CD14-positive monocyte (primary cell): ENCODE measurements around the gene OIT3. TPM values are rescaled to one million over a fixed set of nuclear protein-coding genes. Genes with fewer than 3 reads are reported as not detected.

Experiments used
- DNase-seq, 3 donors: peaks; one replicate each; pipeline ENCODE4 v3.0.0-alpha.2; 2011 to 2022
- H2AFZ ChIP-seq: 2 replicates; pipeline ENCODE4 v1.6.0; 2012; ENCODE audit warnings: mild to moderate bottlenecking, low read depth, low read length, inconsistent platforms; ENCODE audit not compliant: insufficient read depth, poor library complexity, severe bottlenecking
- H3K27ac ChIP-seq, 2 donors: 1 replicate in 1 of 2; 2 replicates in 1 of 2; pipeline ENCODE4 v1.5.1; 2012 to 2013; ENCODE audit warnings: low read length in 2 of 2, control low read depth in 1 of 2, inconsistent platforms in 1 of 2, low read depth in 1 of 2, mild to moderate bottlenecking in 1 of 2
- H3K27me3 ChIP-seq, 2 donors: one replicate each; pipeline versions ENCODE4 v1.6.0 to v1.6.1; 2011 to 2013; ENCODE audit warnings: low read length in 2 of 2; ENCODE audit not compliant: control insufficient read depth in 2 of 2, insufficient read depth in 2 of 2
- H3K36me3 ChIP-seq, 2 donors: replicated peaks in 1 of 2; 1 replicate in 1 of 2; 2 replicates in 1 of 2; pipeline versions ENCODE4 v1.5.1 to v1.6.1; 2012 to 2013; ENCODE audit warnings: low read length in 2 of 2, control low read depth in 1 of 2, inconsistent platforms in 1 of 2, mild to moderate bottlenecking in 1 of 2; ENCODE audit not compliant: insufficient read depth in 2 of 2, control insufficient read depth in 1 of 2
- H3K4me1 ChIP-seq, 2 donors: 1 replicate in 1 of 2; 2 replicates in 1 of 2; pipeline versions ENCODE4 v1.5.1 to v1.6.1; 2012 to 2013; ENCODE audit warnings: low read length in 2 of 2, control low read depth in 1 of 2, inconsistent platforms in 1 of 2, mild to moderate bottlenecking in 1 of 2, moderate library complexity in 1 of 2; ENCODE audit not compliant: insufficient read depth in 2 of 2, control insufficient read depth in 1 of 2
- H3K4me2 ChIP-seq: replicated peaks from 2 replicates; pipeline ENCODE3; 2012; ENCODE audit warnings: low read length, moderate library complexity, mild to moderate bottlenecking; ENCODE audit not compliant: poor library complexity, severe bottlenecking; ENCODE audit errors: extremely low read depth
- H3K4me3 ChIP-seq, 3 experiments: fragments of 200-600 bp in 1 of 3; sonication (generic) in 1 of 3; replicated peaks in 1 of 3; 1 replicate in 2 of 3; 2 replicates in 1 of 3; pipeline ENCODE4 v1.5.1; 2011 to 2013; ENCODE audit warnings: low read length in 3 of 3, mild to moderate bottlenecking in 3 of 3, control low read depth in 2 of 3, low read depth in 2 of 3, inconsistent platforms in 1 of 3, moderate library complexity in 1 of 3
- H3K79me2 ChIP-seq: 2 replicates; pipeline ENCODE4 v1.6.0; 2012; ENCODE audit warnings: mild to moderate bottlenecking, control low read depth, inconsistent platforms, low read length, moderate library complexity; ENCODE audit not compliant: insufficient read depth
- H3K9ac ChIP-seq: 2 replicates; pipeline ENCODE4 v1.6.0; 2017; ENCODE audit warnings: low read length, mild to moderate bottlenecking; ENCODE audit not compliant: insufficient read depth, poor library complexity, severe bottlenecking
- H3K9me3 ChIP-seq, 2 donors: replicated peaks in 1 of 2; 1 replicate in 1 of 2; 2 replicates in 1 of 2; pipeline versions ENCODE4 v1.5.1 to v1.6.1; 2012 to 2013; ENCODE audit warnings: low read length in 2 of 2, control low read depth in 1 of 2; ENCODE audit not compliant: control insufficient read depth in 1 of 2, insufficient read depth in 1 of 2
- H4K20me1 ChIP-seq: 2 replicates; pipeline ENCODE4 v1.6.0; 2012; ENCODE audit warnings: mild to moderate bottlenecking, low read length, control low read depth, moderate library complexity; ENCODE audit not compliant: insufficient read depth
- H3K27ac Mint-ChIP-seq, 7 donors: one replicate each; pipeline ENCODE4 v1.8.0; 2020; ENCODE audit warnings: mild to moderate bottlenecking in 7 of 7, mixed read lengths in 7 of 7, moderate library complexity in 6 of 7, inconsistent platforms in 2 of 7
- H3K27me3 Mint-ChIP-seq, 3 donors: one replicate each; pipeline ENCODE4 v1.8.0; 2021 to 2022; ENCODE audit warnings: low read depth in 3 of 3, mild to moderate bottlenecking in 3 of 3, mixed read lengths in 3 of 3, moderate library complexity in 3 of 3, inconsistent platforms in 1 of 3
- H3K36me3 Mint-ChIP-seq, 2 donors: one replicate each; pipeline ENCODE4 v1.8.0; 2020; ENCODE audit warnings: mixed read lengths in 2 of 2, inconsistent platforms in 1 of 2, mild to moderate bottlenecking in 1 of 2
- H3K4me1 Mint-ChIP-seq: one replicate; pipeline ENCODE4 v1.8.0; 2020; ENCODE audit warnings: mild to moderate bottlenecking, mixed read lengths
- H3K4me3 Mint-ChIP-seq, 2 donors: one replicate each; pipeline ENCODE4 v1.8.0; 2020; ENCODE audit warnings: mild to moderate bottlenecking in 2 of 2, mixed read lengths in 2 of 2, moderate library complexity in 1 of 2
- H3K9me3 Mint-ChIP-seq, 7 donors: one replicate each; pipeline ENCODE4 v1.8.0; 2020 to 2022; ENCODE audit warnings: mixed read lengths in 7 of 7, mild to moderate bottlenecking in 6 of 7, moderate library complexity in 6 of 7, inconsistent platforms in 2 of 7
- CTCF ChIP-seq: fragments of 200-600 bp; IDR thresholded peaks from one replicate; pipeline ENCODE4 v1.8.0; 2022; ENCODE audit warnings: antibody characterized with exemption, mild to moderate bottlenecking
- WGBS: methylation state at CpG from one replicate; pipeline ENCODE4 v1.1.5; 2013; ENCODE audit warnings: missing lambda C conversion rate; ENCODE audit not compliant: insufficient coverage; 5-methylcytosine and 5-hydroxymethylcytosine counted together
- intact Hi-C, 2 donors: fragments of 100-400 bp; cut with micrococcal nuclease; formaldehyde crosslinking; loops; one replicate each; pipeline versions ENCODE4 v1.15.0 to v1.15.1; 2023
- polyA plus RNA-seq, 3 donors: library from polyadenylated mRNA; depleted of rRNA in 1 of 3; unstranded in 2 of 3; stranded (reverse) in 1 of 3; fragments of 300-500 nt in 2 of 3; fragments of >200 nt in 1 of 3; fragmentation: Illumina TruSeq in 2 of 3; gene quantifications; 1 replicate in 2 of 3; 2 replicates in 1 of 3; pipeline ENCODE4 v1.2.3, GENCODE V29; 2012 to 2021

OIT3 gene
- polyA plus RNA-seq, 3 donors = 0.08 TPM; not detected in 2

DNA sequence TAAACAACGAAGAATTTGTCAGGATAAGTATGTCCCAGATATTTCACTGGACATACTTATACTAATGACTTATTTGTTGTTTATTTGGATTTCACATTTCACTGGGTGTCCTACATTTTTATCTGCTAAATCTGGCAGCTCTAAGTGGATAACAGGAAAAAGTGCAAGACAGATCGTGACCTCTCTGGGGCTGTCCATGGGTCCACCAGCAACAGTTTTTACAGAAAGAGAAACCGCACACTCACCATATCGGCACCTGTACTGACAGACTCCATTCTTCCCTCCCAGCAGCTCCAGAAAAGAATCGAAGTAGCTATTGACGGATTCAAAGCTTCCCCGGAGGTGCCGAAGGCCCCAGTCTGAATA lies 60.7 kb downstream of the OIT3 start:
- intact Hi-C loops = no loop called here

DNA sequence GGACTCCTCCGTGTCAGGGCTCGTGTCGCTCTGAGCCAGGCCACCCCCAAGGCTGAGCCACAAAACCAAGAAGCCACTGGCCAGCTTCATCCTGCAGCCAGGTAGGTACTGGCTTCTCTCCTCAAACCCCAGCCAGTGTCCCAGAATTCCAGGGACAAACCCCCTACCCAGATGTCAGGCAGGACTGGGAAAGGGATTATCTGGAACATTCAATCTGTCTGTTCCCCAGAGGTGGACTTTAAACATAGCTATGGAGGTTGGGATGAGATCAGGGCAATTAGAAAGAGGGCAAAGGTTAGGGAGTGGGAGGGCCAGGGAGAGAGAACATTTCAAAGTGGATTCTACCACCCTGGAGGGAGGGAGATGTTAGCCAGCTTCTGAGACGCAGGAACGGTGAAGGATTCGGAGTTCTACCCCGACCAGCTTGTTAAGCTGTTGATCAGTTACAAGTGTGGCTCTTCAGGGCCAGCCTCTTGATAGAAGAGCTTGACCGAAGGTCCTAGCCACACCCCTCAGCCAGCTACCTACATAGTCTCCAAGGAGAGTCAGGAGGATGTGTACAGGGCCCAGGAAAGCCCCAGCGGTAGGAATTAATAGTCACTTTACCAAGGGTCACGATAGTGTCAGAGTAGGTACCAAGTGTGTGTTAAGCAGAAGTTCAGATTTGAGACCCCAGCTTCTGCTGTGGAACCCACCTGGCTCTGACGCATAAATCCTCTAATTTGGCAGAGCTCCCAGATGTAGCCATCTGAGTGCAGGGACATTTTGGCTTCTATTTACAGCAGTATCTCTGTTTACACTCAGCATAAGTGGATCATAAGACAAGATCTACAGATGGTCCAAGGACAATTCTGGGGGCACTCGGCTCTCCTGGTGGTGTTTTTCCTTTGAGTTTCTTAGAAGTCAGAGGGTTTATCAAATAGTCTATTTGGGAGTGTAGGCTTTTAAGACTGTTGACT lies 61.3 kb downstream of the OIT3 start, which contains the start of gene PLA2G12B:
TSS of gene PLA2G12B (minus strand) at position 211 of the 959 bp plus-strand sequence. CDS start at position 90, 121 bp downstream.
- no peak within 1 kb of the TSS for H2AFZ ChIP-seq
- no peak within 1 kb of the TSS for H3K27ac ChIP-seq

More for the DNA sequence above, 60.7 kb downstream of the OIT3 start:
- Mint-ChIP-seq H3K9me3 (peaks cover 0 to 3% (median 0%) of the 10 kb centered on the region in 7 donors), H3K4me3 (no peak overlapping the region), H3K36me3 (no peaks in the 10 kb centered on the region), H3K4me1 (no peaks in the 10 kb centered on the region), H3K27ac (no peak overlapping the region), H3K27me3 (peaks cover 0 to 12% (median 5%) of the 10 kb centered on the region in 3 donors)
- H3K4me3 ChIP-seq = no peak overlapping the region
- H3K9ac ChIP-seq = no peak overlapping the region
- no peak overlapping the region for H3K4me2 ChIP-seq
- no peaks in the 10 kb centered on the region for H3K4me1 ChIP-seq
- no peaks in the 10 kb centered on the region for H4K20me1 ChIP-seq
- no peaks in the 10 kb centered on the region for H3K27me3 ChIP-seq
- H3K79me2 ChIP-seq = no peaks in the 10 kb centered on the region
- no peaks in the 10 kb centered on the region for H3K9me3 ChIP-seq
- H3K36me3 ChIP-seq = no peaks in the 10 kb centered on the region
- no peak for TF ChIP-seq CTCF
- 90% methylated on average over 7 of the region's 8 CpGs for WGBS
- no peak overlapping the region for H3K27ac ChIP-seq
- DNase-seq = no peak
- no peak overlapping the region for H2AFZ ChIP-seq

More for the DNA sequence above, 61.3 kb downstream of the OIT3 start, which contains the start of gene PLA2G12B:
- no peaks in the 10 kb centered on the region for H3K4me1 Mint-ChIP-seq
- peaks cover 0 to 9% (median 5%) of the 10 kb centered on the region in 3 donors for H3K27me3 Mint-ChIP-seq
- 97% methylated on average over 7 of the region's 12 CpGs for WGBS
- no peak for TF ChIP-seq CTCF
- Histone ChIP-seq H3K79me2 (no peaks in the 10 kb centered on the region), H3K27me3 (no peaks in the 10 kb centered on the region), H3K4me1 (no peaks in the 10 kb centered on the region), H3K4me3 (no peak within 1 kb of the TSS), H4K20me1 (no peaks in the 10 kb centered on the region), H3K4me2 (no peak within 1 kb of the TSS), H3K9me3 (no peaks in the 10 kb centered on the region), H3K9ac (no peak within 1 kb of the TSS), H3K36me3 (no peaks in the 10 kb centered on the region)
- intact Hi-C loops = no loop called here
- no peaks in the 10 kb centered on the region for H3K36me3 Mint-ChIP-seq
- H3K4me3 Mint-ChIP-seq = no peak within 1 kb of the TSS
- H3K9me3 Mint-ChIP-seq = peaks cover 0 to 3% (median 0%) of the 10 kb centered on the region in 7 donors
- DNase-seq = no peak
- no peak within 1 kb of the TSS for H3K27ac Mint-ChIP-seq
